Amniotic epithelial cell (primary cell): ENCODE results near the gene RSL24D1.
A peak's percentile ranks its signal among the peaks of the same experiment; 100 is the strongest.
"Not testable (repeated sequence)": the region's sequence is repeated elsewhere in the genome, so short reads cannot be mapped to it uniquely, and the experiment has no call there.

Experiments
- DNase-seq: peaks from one replicate; pipeline ENCODE4 v3.0.0-alpha.2; 2010; ENCODE audit warnings: low read depth

RSL24D1 gene

GRCh38 chr15:55204464-55204863 is 7.7 kb upstream of the RSL24D1 start:
- no peak for DNase-seq

GRCh38 chr15:55202206-55202605 is 5.5 kb upstream of the RSL24D1 start:
- no peak for DNase-seq

GRCh38 chr15:55198706-55199105 is 2.0 kb upstream of the RSL24D1 start:
- no peak for DNase-seq

GRCh38 chr15:55197719-55198118 is 978 bp upstream of the RSL24D1 start:
- no peak for DNase-seq

- DNase-seq, result no peak
Observed at GRCh38 chr15:55197362-55197705, 593 bp upstream of the RSL24D1 start.

GRCh38 chr15:55195996-55196395 is 745 bp downstream of the RSL24D1 start:
- DNase-seq, result peak; percentile 7

- peak; percentile 9 for DNase-seq
Observed at GRCh38 chr15:55194256-55194655, 2.5 kb downstream of the RSL24D1 start.

GRCh38 chr15:55186331-55186730 is 10.4 kb downstream of the RSL24D1 start:
- DNase-seq, result no peak

GRCh38 chr15:55183679-55184078 is 13.1 kb downstream of the RSL24D1 start:
- no peak for DNase-seq

- no peak for DNase-seq
Observed at GRCh38 chr15:55179141-55179540, 17.6 kb downstream of the RSL24D1 start.

- no peak for DNase-seq
Observed at GRCh38 chr15:55170361-55170760, 26.4 kb downstream of the RSL24D1 start.

- DNase-seq, result peak; percentile 60
Observed at GRCh38 chr15:55168350-55168974, 28.3 kb downstream of the RSL24D1 start.

GRCh38 chr15:55164284-55164683 is 32.5 kb downstream of the RSL24D1 start:
- no peak for DNase-seq

- DNase-seq, result no peak
Observed at GRCh38 chr15:55151631-55152030, 45.1 kb downstream of the RSL24D1 start.

GRCh38 chr15:55143132-55143531 is 53.6 kb downstream of the RSL24D1 start:
- DNase-seq, result not testable (repeated sequence)

- no peak for DNase-seq
Observed at GRCh38 chr15:55133972-55134371, 62.8 kb downstream of the RSL24D1 start.

- DNase-seq, result no peak
Observed at GRCh38 chr15:55132672-55133071, 64.1 kb downstream of the RSL24D1 start.
